Natural killer cell (primary cell): Measurements from ENCODE around the gene RGMA. TPM values are rescaled to one million over a fixed set of nuclear protein-coding genes. Genes with fewer than 3 reads are reported as not detected.

Experiments used
- ATAC-seq, 3 donors: fragments of 150-1000 bp in 2 of 3; fragments of 200-7000 bp in 1 of 3; cut with Tn5 transposase; 1 replicate in 1 of 3; 2 replicates in 2 of 3; pipeline ENCODE4 v1.10.0; 2021; ENCODE audit warnings: mild to moderate bottlenecking in 2 of 3, moderate library complexity in 2 of 3
- DNase-seq, 2 donors: peaks; one replicate each; pipeline versions ENCODE4 v3.0.0 to v3.0.0-alpha.2; 2013 to 2021; ENCODE audit warnings: mixed read lengths in 1 of 2
- H3K27ac ChIP-seq: one replicate; pipeline ENCODE4 v1.5.1; 2013; ENCODE audit warnings: mild to moderate bottlenecking, low read length
- H3K27me3 ChIP-seq: one replicate; pipeline ENCODE4 v1.6.1; 2013; ENCODE audit warnings: low read length; ENCODE audit not compliant: control insufficient read depth, insufficient read depth
- H3K36me3 ChIP-seq: one replicate; pipeline ENCODE4 v1.6.1; 2013; ENCODE audit warnings: low read length; ENCODE audit not compliant: control insufficient read depth, insufficient read depth
- H3K4me1 ChIP-seq: one replicate; pipeline ENCODE4 v1.6.1; 2013; ENCODE audit warnings: low read length; ENCODE audit not compliant: control insufficient read depth, insufficient read depth
- H3K4me3 ChIP-seq: one replicate; pipeline ENCODE4 v1.5.1; 2013; ENCODE audit warnings: low read length
- H3K9me3 ChIP-seq: one replicate; pipeline ENCODE4 v1.6.1; 2013; ENCODE audit warnings: low read length; ENCODE audit not compliant: control insufficient read depth, insufficient read depth
- H3K27ac Mint-ChIP-seq, 2 donors: one replicate each; pipeline ENCODE4 v1.8.0; 2022; ENCODE audit warnings: mild to moderate bottlenecking in 2 of 2, mixed read lengths in 2 of 2, moderate library complexity in 1 of 2
- H3K27me3 Mint-ChIP-seq, 2 donors: one replicate each; pipeline ENCODE4 v1.8.0; 2022; ENCODE audit warnings: low read depth in 2 of 2, mixed read lengths in 2 of 2
- H3K36me3 Mint-ChIP-seq: one replicate; pipeline ENCODE4 v1.8.0; 2022; ENCODE audit warnings: mixed read lengths
- H3K4me1 Mint-ChIP-seq, 2 donors: one replicate each; pipeline ENCODE4 v1.8.0; 2022; ENCODE audit warnings: mixed read lengths in 2 of 2
- H3K4me3 Mint-ChIP-seq: one replicate; pipeline ENCODE4 v1.8.0; 2022; ENCODE audit warnings: mild to moderate bottlenecking, moderate library complexity, mixed read lengths
- H3K9me3 Mint-ChIP-seq, 2 donors: one replicate each; pipeline ENCODE4 v1.8.0; 2022; ENCODE audit warnings: mixed read lengths in 2 of 2
- WGBS: methylation state at CpG from one replicate; pipeline ENCODE4 v1.1.7; 2013; ENCODE audit warnings: missing lambda C conversion rate; ENCODE audit not compliant: insufficient coverage; 5-methylcytosine and 5-hydroxymethylcytosine counted together
- intact Hi-C: fragments of 100-400 bp; cut with micrococcal nuclease; formaldehyde crosslinking; loops from one replicate; pipeline ENCODE4 v1.14.2; 2022
- total RNA-seq, 4 donors: library from RNA; stranded (reverse); fragments of 120-200 nt in 1 of 4; gene quantifications; one replicate each; pipeline versions ENCODE4 v1.2.3 to v1.2.4, GENCODE V29; 2013 to 2022
- TF ChIP-seq, protein P1 (sequence below): fragments of 200-600 bp; IDR thresholded peaks from one replicate; pipeline ENCODE4 v1.8.0; 2022; ENCODE audit warnings: antibody characterized with exemption

Gene RGMA
- total RNA-seq, 3 donors from 2014 or later (not counting 1 experiment from before 2014, with no cell fraction given), result not detected

DNA sequence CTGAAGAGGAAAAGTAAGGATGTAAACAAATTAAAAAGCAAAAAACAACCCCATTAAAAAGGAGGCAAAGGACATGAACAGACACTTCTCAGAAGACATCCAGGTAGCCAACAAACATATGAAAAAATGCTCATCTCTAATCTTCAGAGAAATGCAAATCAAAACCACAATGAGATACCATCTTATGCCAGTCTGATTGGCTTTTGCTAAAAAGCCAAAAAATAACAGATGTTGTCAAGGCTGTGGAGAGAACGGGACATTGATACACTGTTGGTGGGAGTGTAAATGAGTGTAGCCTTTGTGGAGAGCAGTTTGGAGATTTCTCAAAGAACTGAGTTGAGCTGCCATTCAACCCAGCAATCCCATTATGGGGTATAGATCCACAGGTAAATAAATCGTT lies 18.6 kb upstream of the RGMA start:
- H3K9me3 Mint-ChIP-seq, result no peaks in the 10 kb centered on the region
- TF ChIP-seq, protein P1, sequence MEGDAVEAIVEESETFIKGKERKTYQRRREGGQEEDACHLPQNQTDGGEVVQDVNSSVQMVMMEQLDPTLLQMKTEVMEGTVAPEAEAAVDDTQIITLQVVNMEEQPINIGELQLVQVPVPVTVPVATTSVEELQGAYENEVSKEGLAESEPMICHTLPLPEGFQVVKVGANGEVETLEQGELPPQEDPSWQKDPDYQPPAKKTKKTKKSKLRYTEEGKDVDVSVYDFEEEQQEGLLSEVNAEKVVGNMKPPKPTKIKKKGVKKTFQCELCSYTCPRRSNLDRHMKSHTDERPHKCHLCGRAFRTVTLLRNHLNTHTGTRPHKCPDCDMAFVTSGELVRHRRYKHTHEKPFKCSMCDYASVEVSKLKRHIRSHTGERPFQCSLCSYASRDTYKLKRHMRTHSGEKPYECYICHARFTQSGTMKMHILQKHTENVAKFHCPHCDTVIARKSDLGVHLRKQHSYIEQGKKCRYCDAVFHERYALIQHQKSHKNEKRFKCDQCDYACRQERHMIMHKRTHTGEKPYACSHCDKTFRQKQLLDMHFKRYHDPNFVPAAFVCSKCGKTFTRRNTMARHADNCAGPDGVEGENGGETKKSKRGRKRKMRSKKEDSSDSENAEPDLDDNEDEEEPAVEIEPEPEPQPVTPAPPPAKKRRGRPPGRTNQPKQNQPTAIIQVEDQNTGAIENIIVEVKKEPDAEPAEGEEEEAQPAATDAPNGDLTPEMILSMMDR, result no peak
- intact Hi-C loops, result no loop called here
- H3K4me1 Mint-ChIP-seq, result peaks cover 13 to 14% of the 10 kb centered on the region in 2 donors
- no peak for DNase-seq
- Histone ChIP-seq H3K4me1 (peaks cover 16% of the 10 kb centered on the region), H3K9me3 (no peaks in the 10 kb centered on the region), H3K27ac (no peak overlapping the region), H3K36me3 (no peaks in the 10 kb centered on the region), H3K27me3 (peaks cover 28% of the 10 kb centered on the region), H3K4me3 (no peak overlapping the region)
- H3K27ac Mint-ChIP-seq, result no peak overlapping the region
- H3K4me3 Mint-ChIP-seq, result no peak overlapping the region
- WGBS, result 72% methylated on average over 2 of the region's 2 CpGs
- no peak for ATAC-seq
- no peaks in the 10 kb centered on the region for H3K36me3 Mint-ChIP-seq
- peaks cover 54 to 84% of the 10 kb centered on the region in 2 donors for H3K27me3 Mint-ChIP-seq

DNA sequence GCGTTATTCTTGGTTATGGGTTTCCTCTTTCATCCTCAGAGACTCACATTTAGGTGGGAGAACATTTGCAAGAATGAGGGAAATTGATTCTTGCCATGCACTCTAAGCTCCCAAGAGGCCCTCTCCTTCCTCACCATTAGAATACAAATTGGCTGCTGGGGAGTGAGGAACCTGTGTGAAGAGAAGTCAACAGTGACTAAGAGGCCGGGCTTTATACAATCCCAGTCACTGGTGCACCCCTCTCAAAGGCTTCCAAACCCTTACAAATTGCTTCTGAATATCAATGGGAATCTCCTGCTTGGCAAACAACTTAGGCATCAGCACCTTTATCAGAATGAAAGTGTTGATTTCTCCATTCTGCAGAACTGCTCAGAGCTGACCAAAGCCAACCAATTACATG lies 16.5 kb upstream of the RGMA start:
- no peaks in the 10 kb centered on the region for H3K36me3 Mint-ChIP-seq
- peaks cover 20% of the 10 kb centered on the region for H3K27me3 ChIP-seq
- TF ChIP-seq, protein P1, result no peak
- no peaks in the 10 kb centered on the region for H3K36me3 ChIP-seq
- H3K4me1 Mint-ChIP-seq, result peaks cover 18 to 19% of the 10 kb centered on the region in 2 donors
- DNase-seq (no peak), ATAC-seq (no peak)
- no peaks in the 10 kb centered on the region for H3K9me3 ChIP-seq
- H3K27me3 Mint-ChIP-seq, result peaks cover 38 to 79% of the 10 kb centered on the region in 2 donors
- no peak overlapping the region for H3K27ac ChIP-seq
- H3K4me3 Mint-ChIP-seq, result no peak overlapping the region
- no peak overlapping the region for H3K27ac Mint-ChIP-seq
- 50% methylated on average over 1 of the region's 2 CpGs for WGBS
- peaks cover 23% of the 10 kb centered on the region for H3K4me1 ChIP-seq
- intact Hi-C loops, result no loop called here
- no peak overlapping the region for H3K4me3 ChIP-seq
- H3K9me3 Mint-ChIP-seq, result no peaks in the 10 kb centered on the region

DNA sequence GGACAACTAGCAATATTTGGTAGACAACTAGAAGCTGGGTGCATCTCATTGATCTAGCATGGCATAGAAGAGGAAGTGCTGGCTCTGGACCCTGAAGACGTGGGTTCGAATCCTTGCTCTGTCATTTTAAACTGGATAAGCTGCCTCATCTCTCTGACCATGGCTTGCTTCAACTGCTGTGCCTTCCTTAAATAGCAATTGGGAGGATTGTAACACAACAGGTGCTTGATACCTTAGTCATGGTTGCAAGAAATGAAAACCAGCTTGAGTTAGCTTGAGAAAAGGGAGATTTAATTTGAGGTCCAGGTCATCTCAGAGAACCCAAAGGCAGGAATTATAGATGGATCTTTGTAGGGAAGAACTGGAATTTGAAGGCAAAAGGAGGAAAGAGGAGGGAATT lies 14.8 kb upstream of the RGMA start:
- Mint-ChIP-seq H3K27ac (no peak overlapping the region), H3K4me3 (no peak overlapping the region), H3K36me3 (no peaks in the 10 kb centered on the region), H3K27me3 (peaks cover 37 to 80% of the 10 kb centered on the region in 2 donors), H3K9me3 (no peaks in the 10 kb centered on the region), H3K4me1 (peaks cover 10 to 12% of the 10 kb centered on the region in 2 donors)
- no peak overlapping the region for H3K27ac ChIP-seq
- ATAC-seq, result no peak
- TF ChIP-seq, protein P1, result no peak
- intact Hi-C loops, result no loop called here
- WGBS, result 90% methylated on average over 2 of the region's 2 CpGs
- peaks cover 9% of the 10 kb centered on the region for H3K27me3 ChIP-seq
- H3K36me3 ChIP-seq, result no peaks in the 10 kb centered on the region
- H3K4me3 ChIP-seq, result no peak overlapping the region
- peaks cover 9% of the 10 kb centered on the region for H3K4me1 ChIP-seq
- DNase-seq, result no peak
- no peaks in the 10 kb centered on the region for H3K9me3 ChIP-seq

DNA sequence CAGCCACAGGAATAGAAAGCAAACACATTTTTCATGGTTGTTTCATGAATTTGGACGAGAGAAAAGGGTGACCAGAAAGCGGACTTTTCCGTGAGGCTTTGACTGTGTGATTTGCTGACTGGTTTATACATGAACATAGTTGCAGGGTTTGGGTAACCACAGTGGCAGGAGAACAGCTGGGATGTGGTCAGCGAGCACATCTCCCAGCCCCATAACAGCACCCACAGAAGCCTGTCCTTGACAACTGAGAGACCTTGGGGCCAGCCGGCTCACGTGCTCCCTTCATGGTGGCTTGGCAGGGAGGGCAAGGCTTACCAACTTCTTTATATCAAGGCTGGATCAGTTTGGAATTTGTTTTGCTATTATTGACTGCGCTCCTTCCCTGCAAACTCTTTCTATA lies 13.2 kb upstream of the RGMA start:
- Mint-ChIP-seq H3K9me3 (no peaks in the 10 kb centered on the region), H3K27me3 (peaks cover 29 to 67% of the 10 kb centered on the region in 2 donors), H3K27ac (no peak overlapping the region), H3K36me3 (no peaks in the 10 kb centered on the region), H3K4me1 (peaks cover 9 to 10% of the 10 kb centered on the region in 2 donors), H3K4me3 (no peak overlapping the region)
- no peak overlapping the region for H3K4me3 ChIP-seq
- TF ChIP-seq, protein P1, result no peak
- H3K4me1 ChIP-seq, result peaks cover 9% of the 10 kb centered on the region
- DNase-seq, result no peak
- no peaks in the 10 kb centered on the region for H3K9me3 ChIP-seq
- H3K27ac ChIP-seq, result no peak overlapping the region
- intact Hi-C loops, result no loop called here
- peak in 1 of 3 donors; percentile 84 for ATAC-seq
- H3K27me3 ChIP-seq, result peaks cover 1% of the 10 kb centered on the region
- no peaks in the 10 kb centered on the region for H3K36me3 ChIP-seq
- 35% methylated on average over 7 of the region's 7 CpGs for WGBS
